T-helper 2 cell treated with Interferon-gamma antibody and Interleukin-4, amounts not matched to agents 5 μg/mL and 100 μg/mL, for 36 hours (primary cell): ENCODE data around the gene TAF11L10.
"Not testable (repeated sequence)": the region's sequence is repeated elsewhere in the genome, so short reads cannot be mapped to it uniquely, and the experiment has no call there.

Source experiments
- DNase-seq: peaks from one replicate; pipeline ENCODE4 v3.0.0; 2021; ENCODE audit warnings: low spot score
- H3K27ac Mint-ChIP-seq: one replicate; pipeline ENCODE4 v1.8.0; 2021; ENCODE audit warnings: mild to moderate bottlenecking, mixed read lengths
- H3K27me3 Mint-ChIP-seq: one replicate; pipeline ENCODE4 v1.8.0; 2021; ENCODE audit warnings: low read depth, mixed read lengths
- H3K36me3 Mint-ChIP-seq: one replicate; pipeline ENCODE4 v1.8.0; 2021; ENCODE audit warnings: low read depth, mixed read lengths
- H3K4me1 Mint-ChIP-seq: one replicate; pipeline ENCODE4 v1.8.0; 2021; ENCODE audit warnings: low read depth, mixed read lengths
- H3K4me3 Mint-ChIP-seq: one replicate; pipeline ENCODE4 v1.8.0; 2022; ENCODE audit warnings: mild to moderate bottlenecking, moderate library complexity, mixed read lengths
- H3K9me3 Mint-ChIP-seq: one replicate; pipeline ENCODE4 v1.8.0; 2021; ENCODE audit warnings: mixed read lengths

TAF11L10 gene

GRCh38 chr5:17597728-17598127, at the start of gene TAF11L10:
TSS of gene TAF11L10 (minus strand) at chr5:17597828.
- not testable (repeated sequence) for H3K4me3 Mint-ChIP-seq, DNase-seq, H3K36me3 Mint-ChIP-seq, H3K27me3 Mint-ChIP-seq, H3K27ac Mint-ChIP-seq, H3K4me1 Mint-ChIP-seq
- peaks cover 12% of the 10 kb centered on the region for H3K9me3 Mint-ChIP-seq

GRCh38 chr5:17634160-17634559, 36.5 kb upstream of the TAF11L10 start, which contains the start of gene TAF11L14:
TSS of gene TAF11L14 (plus strand) at chr5:17634460.
- Mint-ChIP-seq H3K4me3 (no peak within 1 kb of the TSS), H3K9me3 (peaks cover 27% of the 10 kb centered on the region), H3K27ac (no peak within 1 kb of the TSS), H3K4me1 (no peaks in the 10 kb centered on the region), H3K36me3 (no peaks in the 10 kb centered on the region), H3K27me3 (no peaks in the 10 kb centered on the region)
- DNase-seq = no peak

- not testable (repeated sequence) for H3K27ac Mint-ChIP-seq, H3K27me3 Mint-ChIP-seq, H3K4me3 Mint-ChIP-seq, H3K4me1 Mint-ChIP-seq, DNase-seq, H3K36me3 Mint-ChIP-seq
- peaks cover 32% of the 10 kb centered on the region for H3K9me3 Mint-ChIP-seq
Observed at GRCh38 chr5:17631788-17632187, 34.2 kb upstream of the TAF11L10 start, which contains the start of gene TAF11L13. TSS of gene TAF11L13 (plus strand) at chr5:17632088.

- Mint-ChIP-seq H3K36me3 (no peaks in the 10 kb centered on the region), H3K4me1 (no peaks in the 10 kb centered on the region), H3K9me3 (peaks cover 43% of the 10 kb centered on the region), H3K27me3 (no peaks in the 10 kb centered on the region), H3K4me3 (no peak overlapping the region), H3K27ac (no peak overlapping the region)
- no peak for DNase-seq
Observed at GRCh38 chr5:17625686-17626085, 28.1 kb upstream of the TAF11L10 start.

GRCh38 chr5:17620627-17621026, 23.0 kb upstream of the TAF11L10 start:
- Mint-ChIP-seq H3K27ac (no peak overlapping the region), H3K4me3 (no peak overlapping the region), H3K36me3 (no peaks in the 10 kb centered on the region), H3K27me3 (no peaks in the 10 kb centered on the region), H3K4me1 (no peaks in the 10 kb centered on the region), H3K9me3 (peaks cover 36% of the 10 kb centered on the region)
- DNase-seq = no peak

GRCh38 chr5:17619354-17619753, 21.7 kb upstream of the TAF11L10 start:
- Mint-ChIP-seq H3K9me3 (peaks cover 39% of the 10 kb centered on the region), H3K4me1 (no peaks in the 10 kb centered on the region), H3K27me3 (no peaks in the 10 kb centered on the region), H3K36me3 (no peaks in the 10 kb centered on the region), H3K4me3 (no peak overlapping the region), H3K27ac (no peak overlapping the region)
- no peak for DNase-seq

- Mint-ChIP-seq H3K36me3 (no peaks in the 10 kb centered on the region), H3K9me3 (peaks cover 33% of the 10 kb centered on the region), H3K27ac (no peak overlapping the region), H3K4me3 (no peak overlapping the region), H3K4me1 (no peaks in the 10 kb centered on the region), H3K27me3 (no peaks in the 10 kb centered on the region)
- DNase-seq = no peak
Observed at GRCh38 chr5:17614872-17615605, 17.4 kb upstream of the TAF11L10 start.

GRCh38 chr5:17610092-17610491, 12.5 kb upstream of the TAF11L10 start, which contains the start of gene TAF11L12:
TSS of gene TAF11L12 (plus strand) at chr5:17610392.
- H3K9me3 Mint-ChIP-seq = peaks cover 56% of the 10 kb centered on the region
- H3K27me3 Mint-ChIP-seq, H3K36me3 Mint-ChIP-seq, DNase-seq, H3K4me3 Mint-ChIP-seq, H3K4me1 Mint-ChIP-seq, H3K27ac Mint-ChIP-seq: not testable (repeated sequence)

GRCh38 chr5:17607461-17607860, 9.8 kb upstream of the TAF11L10 start:
- not testable (repeated sequence) for H3K27ac Mint-ChIP-seq, H3K27me3 Mint-ChIP-seq, H3K36me3 Mint-ChIP-seq, H3K4me3 Mint-ChIP-seq, H3K4me1 Mint-ChIP-seq, DNase-seq
- H3K9me3 Mint-ChIP-seq = peaks cover 57% of the 10 kb centered on the region

GRCh38 chr5:17604951-17605350, 7.3 kb upstream of the TAF11L10 start:
- H3K27me3 Mint-ChIP-seq = no peaks in the 10 kb centered on the region
- DNase-seq = no peak
- H3K4me3 Mint-ChIP-seq = no peak overlapping the region
- H3K27ac Mint-ChIP-seq = no peak overlapping the region
- no peaks in the 10 kb centered on the region for H3K36me3 Mint-ChIP-seq
- H3K4me1 Mint-ChIP-seq = no peaks in the 10 kb centered on the region
- H3K9me3 Mint-ChIP-seq = peaks cover 53% of the 10 kb centered on the region

- not testable (repeated sequence) for H3K36me3 Mint-ChIP-seq, DNase-seq, H3K4me1 Mint-ChIP-seq, H3K27ac Mint-ChIP-seq, H3K4me3 Mint-ChIP-seq, H3K27me3 Mint-ChIP-seq
- peaks cover 49% of the 10 kb centered on the region for H3K9me3 Mint-ChIP-seq
Observed at GRCh38 chr5:17603880-17604279, 6.3 kb upstream of the TAF11L10 start, which contains the start of gene TAF11L11. TSS of gene TAF11L11 (plus strand) at chr5:17604183.

- not testable (repeated sequence) for H3K9me3 Mint-ChIP-seq
Observed at GRCh38 chr5:17594255-17594654, 3.4 kb downstream of the TAF11L10 start, which contains the start of gene TAF11L9. TSS of gene TAF11L9 (minus strand) at chr5:17594394.

GRCh38 chr5:17590860-17591259, 6.8 kb downstream of the TAF11L10 start, which contains the start of gene TAF11L8:
TSS of gene TAF11L8 (minus strand) at chr5:17590960.
- H3K36me3 Mint-ChIP-seq, H3K4me1 Mint-ChIP-seq, H3K4me3 Mint-ChIP-seq, H3K9me3 Mint-ChIP-seq, H3K27me3 Mint-ChIP-seq, H3K27ac Mint-ChIP-seq, DNase-seq: not testable (repeated sequence)

More at GRCh38 chr5:17594255-17594654, 3.4 kb downstream of the TAF11L10 start, which contains the start of gene TAF11L9:
- not testable (repeated sequence) for H3K36me3 Mint-ChIP-seq, H3K4me1 Mint-ChIP-seq, DNase-seq, H3K27me3 Mint-ChIP-seq, H3K4me3 Mint-ChIP-seq, H3K27ac Mint-ChIP-seq

GRCh38 chr5:17585658-17586057, 12.0 kb downstream of the TAF11L10 start, which contains the start of gene TAF11L7:
TSS of gene TAF11L7 (minus strand) at chr5:17585758.
- not testable (repeated sequence) for DNase-seq, H3K4me3 Mint-ChIP-seq, H3K4me1 Mint-ChIP-seq, H3K9me3 Mint-ChIP-seq, H3K27me3 Mint-ChIP-seq, H3K36me3 Mint-ChIP-seq, H3K27ac Mint-ChIP-seq
